IMR-90 (cell line): ENCODE measurements around the gene ZNF750. TPM values are rescaled to one million over a fixed set of nuclear protein-coding genes. Genes with fewer than 3 reads are reported as not detected.

Source experiments
- ATAC-seq: fragments of 200-7000 bp; cut with Tn5 transposase; 2 replicates; pipeline ENCODE4 v1.9.1; 2020; ENCODE audit warnings: low read depth, mild to moderate bottlenecking, moderate library complexity
- BruUV-seq: library from RNA; stranded (reverse); fragments of 400-500 nt; replicated peaks from 2 replicates; lab custom pipeline; 2021; lab: Mats Ljungman, UMichigan
- CTCF ChIA-PET: fragments of 300-600 bp; formaldehyde crosslinking; extraction: SDS; loops from one replicate; lab custom pipeline; 2021; ENCODE audit warnings: antibody characterized with exemption; lab: Yijun Ruan, JAX
- POLR2A ChIA-PET: fragments of 300-600 bp; sonication (Branson Sonifier 250); formaldehyde crosslinking; loops from one replicate; lab custom pipeline; 2022; ENCODE audit warnings: antibody characterized with exemption; ENCODE audit not compliant: unreplicated experiment; lab: Charles Lee
- DNase-seq: peaks from one replicate; pipeline ENCODE4 v3.0.0; 2013
- H2AFZ ChIP-seq: replicated peaks from 2 replicates; pipeline ENCODE3; 2013; ENCODE audit warnings: low read length, mild to moderate bottlenecking; ENCODE audit not compliant: poor library complexity
- H2AK5ac ChIP-seq: 2 replicates; pipeline ENCODE4 v1.6.1; 2013; ENCODE audit warnings: low read depth, low read length, inconsistent platforms
- H2AK9ac ChIP-seq: replicated peaks from 2 replicates; pipeline ENCODE3; 2013; ENCODE audit warnings: mild to moderate bottlenecking, low read depth, low read length, moderate library complexity; ENCODE audit not compliant: poor library complexity
- H2BK120ac ChIP-seq: 2 replicates; pipeline ENCODE4 v1.6.1; 2013; ENCODE audit warnings: low read depth, low read length, inconsistent platforms
- H2BK15ac ChIP-seq: 3 replicates; pipeline ENCODE4 v1.6.1; 2013; ENCODE audit warnings: low read depth, low read length, inconsistent platforms
- H2BK20ac ChIP-seq: 2 replicates; pipeline ENCODE4 v1.6.1; 2013; ENCODE audit warnings: low read depth, mild to moderate bottlenecking, inconsistent platforms, low read length, moderate library complexity
- H2BK5ac ChIP-seq: 2 replicates; pipeline ENCODE4 v1.6.1; 2013; ENCODE audit warnings: mild to moderate bottlenecking, low read depth, low read length, inconsistent platforms; ENCODE audit not compliant: poor library complexity, severe bottlenecking
- H3K14ac ChIP-seq: replicated peaks from 2 replicates; pipeline ENCODE4 v1.6.1; 2013; ENCODE audit warnings: low read depth, low read length, inconsistent platforms
- H3K18ac ChIP-seq: 2 replicates; pipeline ENCODE4 v1.6.1; 2013; ENCODE audit warnings: low read depth, low read length, control low read depth
- H3K23ac ChIP-seq: 2 replicates; pipeline ENCODE4 v1.6.1; 2013; ENCODE audit warnings: low read depth, low read length, inconsistent platforms
- H3K27ac ChIP-seq: 2 replicates; pipeline ENCODE4 v1.5.1; 2013; ENCODE audit warnings: mild to moderate bottlenecking, control low read depth, low read length; ENCODE audit not compliant: insufficient read depth
- H3K27me3 ChIP-seq: 2 replicates; pipeline ENCODE4 v1.6.1; 2013; ENCODE audit warnings: low read length; ENCODE audit not compliant: control insufficient read depth, insufficient read depth
- H3K36me3 ChIP-seq: 2 replicates; pipeline ENCODE4 v1.6.1; 2013; ENCODE audit warnings: low read length, mixed read lengths; ENCODE audit not compliant: control insufficient read depth, insufficient read depth
- H3K4ac ChIP-seq: 2 replicates; pipeline ENCODE4 v1.6.1; 2013; ENCODE audit warnings: low read depth, low read length, inconsistent platforms
- H3K4me1 ChIP-seq: 2 replicates; pipeline ENCODE4 v1.6.1; 2013; ENCODE audit warnings: low read length, mixed read lengths; ENCODE audit not compliant: control insufficient read depth, insufficient read depth
- H3K4me2 ChIP-seq: 2 replicates; pipeline ENCODE4 v1.6.1; 2013; ENCODE audit warnings: low read depth, mild to moderate bottlenecking, control low read depth, low read length, moderate library complexity
- H3K4me3 ChIP-seq: 2 replicates; pipeline ENCODE4 v1.5.1; 2013; ENCODE audit warnings: low read depth, mild to moderate bottlenecking, control low read depth, low read length, moderate library complexity; ENCODE audit not compliant: insufficient read depth
- H3K56ac ChIP-seq: 2 replicates; pipeline ENCODE4 v1.6.1; 2013; ENCODE audit warnings: low read length, inconsistent platforms; ENCODE audit not compliant: insufficient read depth; ENCODE audit errors: extremely low read depth
- H3K79me1 ChIP-seq, 2 experiments: 2 replicates each; pipeline ENCODE4 v1.6.1; 2013; ENCODE audit warnings: low read length in 2 of 2, inconsistent platforms in 1 of 2, low read depth in 1 of 2
- H3K9ac ChIP-seq: 2 replicates; pipeline ENCODE4 v1.6.1; 2013; ENCODE audit warnings: low read depth, low read length, control low read depth
- H3K9me1 ChIP-seq: 2 replicates; pipeline ENCODE4 v1.6.1; 2013; ENCODE audit warnings: low read length, inconsistent platforms; ENCODE audit not compliant: insufficient read depth
- H3K9me3 ChIP-seq: 2 replicates; pipeline ENCODE4 v1.6.1; 2013; ENCODE audit warnings: low read length; ENCODE audit not compliant: control insufficient read depth, insufficient read depth
- H4K20me1 ChIP-seq: 2 replicates; pipeline ENCODE4 v1.6.1; 2013; ENCODE audit warnings: low read length, inconsistent platforms; ENCODE audit not compliant: insufficient read depth
- H4K5ac ChIP-seq: 2 replicates; pipeline ENCODE4 v1.6.1; 2013; ENCODE audit warnings: mild to moderate bottlenecking, low read depth, low read length, control low read depth
- H4K8ac ChIP-seq, 2 experiments: 2 replicates each; pipeline ENCODE4 v1.6.1; 2013; ENCODE audit warnings: low read depth in 2 of 2, low read length in 2 of 2, control low read depth in 1 of 2, inconsistent platforms in 1 of 2
- H4K91ac ChIP-seq: 2 replicates; pipeline ENCODE4 v1.6.1; 2013; ENCODE audit warnings: low read depth, low read length, inconsistent platforms; ENCODE audit not compliant: insufficient read depth
- RAD21 ChIP-seq: IDR thresholded peaks from 2 replicates; pipeline ENCODE4 v1.6.1; 2012; ENCODE audit warnings: low read length, improper control_type of control experiment
- RFX5 ChIP-seq: IDR thresholded peaks from 2 replicates; pipeline ENCODE4 v1.8.0; 2012; ENCODE audit warnings: low read depth, mild to moderate bottlenecking, low read length, moderate library complexity
- WGBS, 2 experiments: methylation state at CpG; one replicate each; pipeline versions ENCODE4 v1.1.5 to v1.1.7; 2013; ENCODE audit warnings: missing lambda C conversion rate in 2 of 2; ENCODE audit not compliant: insufficient read length in 1 of 2; ENCODE audit errors: extremely low coverage in 2 of 2; 5-methylcytosine and 5-hydroxymethylcytosine counted together
- dilution Hi-C: fragments of 300-500 bp; cut with HindIII; formaldehyde crosslinking; loops from one replicate; pipeline ENCODE4 v1.14.3; 2018; ENCODE audit warnings: low sequenced_read_pairs; ENCODE audit not compliant: unreplicated experiment
- in situ Hi-C: fragments of 300-500 bp; cut with MboI; formaldehyde crosslinking; loops from 3 replicates; pipeline ENCODE4 v1.14.3; 2019; ENCODE audit warnings: low sequenced_read_pairs, inconsistent platforms, mixed read lengths
- intact Hi-C: fragments of 100-400 bp; cut with micrococcal nuclease; formaldehyde crosslinking; loops from 2 replicates; pipeline ENCODE4 v1.10.0; 2022
- polyA plus RNA-seq, 3 experiments: library from polyadenylated mRNA; depleted of rRNA; stranded (reverse); fragments of >200 nt; gene quantifications; 2 replicates each; pipeline ENCODE4 v1.2.3, GENCODE V29; 2012; ENCODE audit warnings: low replicate concordance in 1 of 3
- total RNA-seq: library from RNA; depleted of rRNA; stranded (reverse); fragments of >200 nt; gene quantifications from 2 replicates; pipeline ENCODE4 v1.2.3, GENCODE V29; 2012

ZNF750 gene
- total and polyA plus RNA-seq, 2 of the 4 experiments (the other 2 are of a cell fraction), result not detected

- BruUV-seq, result no TSS peak
- no peak overlapping the region for H4K8ac ChIP-seq
- no peaks in the 10 kb centered on the region for H3K9me3 ChIP-seq
- no peak overlapping the region for H3K4me2 ChIP-seq
- H3K9me1 ChIP-seq, result no peaks in the 10 kb centered on the region; the same call in 1 of the 2 replicates
- no peak for TF ChIP-seq RFX5
- TF ChIP-seq RAD21, result no peak
- H2BK120ac ChIP-seq, result no peak overlapping the region
- H3K27ac ChIP-seq, result no peak overlapping the region
- no peak overlapping the region for H3K4me3 ChIP-seq
- H3K4me1 ChIP-seq, result peaks cover 7% of the 10 kb centered on the region
- CTCF ChIA-PET, result no interaction called here
- no peak overlapping the region for H2BK15ac ChIP-seq
- H4K5ac ChIP-seq, result no peak overlapping the region
- dilution Hi-C loops (no loop called here), intact Hi-C loops (no loop called here), in situ Hi-C loops (no loop called here)
- H2AK9ac ChIP-seq, result no peak overlapping the region
- H3K27me3 ChIP-seq, result no peaks in the 10 kb centered on the region
- no peak overlapping the region for H2BK20ac ChIP-seq
- H3K36me3 ChIP-seq, result no peaks in the 10 kb centered on the region; the same call in 1 of the 2 replicates
- no peak overlapping the region for H3K56ac ChIP-seq
- H3K4ac ChIP-seq, result no peak overlapping the region
- H2BK5ac ChIP-seq, result no peak overlapping the region
- H2AK5ac ChIP-seq, result no peak overlapping the region
- no peak overlapping the region for H3K18ac ChIP-seq
- 92% methylated on average over 13 of the region's 18 CpGs; no CpG with 5 or more reads in 1 of the 2 experiments for WGBS, 2 experiments
- POLR2A ChIA-PET, result no interaction called here
- no peak overlapping the region for H4K91ac ChIP-seq
- H3K9ac ChIP-seq, result no peak overlapping the region
- ATAC-seq, result no peak
- no peak overlapping the region for H2AFZ ChIP-seq
- peaks cover 6% of the 10 kb centered on the region for H4K20me1 ChIP-seq
- DNase-seq, result peak; percentile 20
- no peak overlapping the region for H3K14ac ChIP-seq
- no peak overlapping the region for H3K23ac ChIP-seq
- H3K79me1 ChIP-seq, result peaks cover 6 to 60% of the 10 kb centered on the region in 2 experiments
These were observed 44.9 kb downstream of the ZNF750 start for GRCh38 chr17:82794781-82795482.
